CD4-positive, alpha-beta memory T cell (primary cell): ENCODE measurements around the gene UBN1. TPM values are rescaled to one million over a fixed set of nuclear protein-coding genes. Genes with fewer than 3 reads are reported as not detected.

Experiments used
- CTCF ChIA-PET: fragments of 350-600 bp; sonication (Branson Sonifier 250); formaldehyde crosslinking; loops from one replicate; lab custom pipeline; 2021; ENCODE audit warnings: inconsistent platforms; ENCODE audit not compliant: partially characterized antibody; lab: Charles Lee
- POLR2A ChIA-PET: fragments of 350-600 bp; sonication (Branson Sonifier 250); formaldehyde crosslinking; loops from one replicate; lab custom pipeline; 2021; ENCODE audit not compliant: partially characterized antibody; lab: Charles Lee
- DNase-seq, 5 donors: peaks; one replicate each; pipeline versions ENCODE4 v3.0.0 to v3.0.0-alpha.2; 2020 to 2022; ENCODE audit warnings: mixed read lengths in 1 of 5
- H3K27ac ChIP-seq: one replicate; pipeline ENCODE4 v1.7.0; 2013; ENCODE audit warnings: low read depth, low read length
- H3K27me3 ChIP-seq: 2 replicates; pipeline ENCODE4 v1.7.0; 2013; ENCODE audit warnings: mild to moderate bottlenecking, low read length, moderate library complexity; ENCODE audit not compliant: insufficient read depth
- H3K36me3 ChIP-seq: 2 replicates; pipeline ENCODE4 v1.7.0; 2013; ENCODE audit warnings: mild to moderate bottlenecking, low read length, moderate library complexity; ENCODE audit not compliant: insufficient read depth
- H3K4me1 ChIP-seq: 2 replicates; pipeline ENCODE4 v1.7.0; 2013; ENCODE audit warnings: mild to moderate bottlenecking, low read length, moderate library complexity; ENCODE audit not compliant: insufficient read depth
- H3K4me3 ChIP-seq, 2 donors: one replicate each; pipeline ENCODE4 v1.7.0; 2013; ENCODE audit warnings: low read length in 2 of 2, mild to moderate bottlenecking in 1 of 2
- H3K9me3 ChIP-seq, 2 donors: one replicate each; pipeline ENCODE4 v1.7.0; 2013; ENCODE audit warnings: low read length in 2 of 2, control low read depth in 1 of 2; ENCODE audit not compliant: control insufficient read depth in 1 of 2
- H3K27ac Mint-ChIP-seq, 7 donors: one replicate each; pipeline ENCODE4 v1.8.0; 2020 to 2021; ENCODE audit warnings: mixed read lengths in 7 of 7, mild to moderate bottlenecking in 6 of 7, inconsistent platforms in 3 of 7, moderate library complexity in 3 of 7
- H3K27me3 Mint-ChIP-seq, 2 donors: one replicate each; pipeline ENCODE4 v1.8.0; 2020 to 2021; ENCODE audit warnings: mixed read lengths in 2 of 2
- H3K36me3 Mint-ChIP-seq, 2 donors: one replicate each; pipeline ENCODE4 v1.8.0; 2020 to 2021; ENCODE audit warnings: mixed read lengths in 2 of 2, inconsistent platforms in 1 of 2, mild to moderate bottlenecking in 1 of 2
- H3K4me1 Mint-ChIP-seq, 4 donors: one replicate each; pipeline ENCODE4 v1.8.0; 2020 to 2021; ENCODE audit warnings: mixed read lengths in 4 of 4, mild to moderate bottlenecking in 1 of 4
- H3K4me3 Mint-ChIP-seq, 8 donors: one replicate each; pipeline ENCODE4 v1.8.0; 2020 to 2021; ENCODE audit warnings: mixed read lengths in 8 of 8, mild to moderate bottlenecking in 7 of 8, moderate library complexity in 6 of 8, inconsistent platforms in 3 of 8
- H3K9me3 Mint-ChIP-seq, 8 donors: one replicate each; pipeline ENCODE4 v1.8.0; 2020 to 2021; ENCODE audit warnings: mixed read lengths in 8 of 8, mild to moderate bottlenecking in 5 of 8, inconsistent platforms in 3 of 8, moderate library complexity in 1 of 8
- intact Hi-C: fragments of 100-400 bp; cut with micrococcal nuclease; formaldehyde crosslinking; loops from one replicate; pipeline ENCODE4 v1.15.1; 2023
- polyA plus RNA-seq, 2 donors: library from polyadenylated mRNA; unstranded; fragments of 300-500 nt; fragmentation: Illumina TruSeq; gene quantifications; one replicate each; pipeline ENCODE4 v1.2.3, GENCODE V29; 2021
- total RNA-seq, 2 experiments: library from RNA; stranded (reverse); gene quantifications; one replicate each; pipeline ENCODE4 v1.2.3, GENCODE V29; 2021

Gene UBN1
- total and polyA plus RNA-seq, 4 experiments from 2014 or later = 6.0 to 42.7 (median 29.0) TPM

DNA sequence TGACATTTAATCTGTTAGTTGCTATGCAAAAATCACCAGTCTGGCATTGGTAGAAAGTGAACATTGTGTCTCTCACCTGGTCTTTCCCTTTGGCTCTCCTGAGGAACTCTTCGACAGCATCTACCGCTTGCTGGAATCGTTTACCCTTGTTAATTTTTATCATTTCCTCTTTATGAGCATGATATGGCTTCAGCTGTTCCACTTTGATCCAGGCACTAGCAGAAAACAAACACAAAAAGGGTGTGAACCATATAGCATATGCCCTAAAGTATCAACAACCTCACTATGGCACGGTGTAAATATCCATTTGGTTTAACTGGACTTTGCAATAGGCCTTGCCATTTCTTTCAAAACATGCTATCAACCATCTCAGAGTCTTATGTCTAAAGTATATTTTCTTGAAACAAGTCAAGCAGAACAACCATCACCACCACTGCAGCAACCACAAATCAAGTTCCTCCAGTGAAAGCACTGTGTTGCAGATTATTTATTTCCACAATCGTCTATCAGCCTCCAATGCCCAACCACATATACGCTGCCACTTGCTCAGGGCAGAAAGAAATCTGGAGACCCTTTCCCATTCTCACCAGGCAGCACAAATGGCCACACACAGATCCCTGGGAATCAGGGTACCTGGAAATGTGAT is 14.5 kb upstream of the UBN1 start:
- H3K27ac ChIP-seq = no peak overlapping the region
- H3K27me3 ChIP-seq = no peaks in the 10 kb centered on the region
- Mint-ChIP-seq H3K4me1 (peaks cover 1 to 21% (median 9%) of the 10 kb centered on the region in 4 donors), H3K9me3 (no peaks in the 10 kb centered on the region), H3K27ac (peak overlapping the region in 3 of 7 donors; percentile 27 to 80 (median 43)), H3K36me3 (peaks cover 39 to 68% of the 10 kb centered on the region in 2 donors), H3K27me3 (no peaks in the 10 kb centered on the region), H3K4me3 (no peak overlapping the region)
- ChIA-PET CTCF (no interaction called here), POLR2A (no interaction called here)
- H3K4me1 ChIP-seq = peaks cover 11% of the 10 kb centered on the region
- intact Hi-C loops = no loop called here
- no peaks in the 10 kb centered on the region for H3K9me3 ChIP-seq
- H3K4me3 ChIP-seq = no peak overlapping the region
- no peak for DNase-seq
- H3K36me3 ChIP-seq = peaks cover 65% of the 10 kb centered on the region

DNA sequence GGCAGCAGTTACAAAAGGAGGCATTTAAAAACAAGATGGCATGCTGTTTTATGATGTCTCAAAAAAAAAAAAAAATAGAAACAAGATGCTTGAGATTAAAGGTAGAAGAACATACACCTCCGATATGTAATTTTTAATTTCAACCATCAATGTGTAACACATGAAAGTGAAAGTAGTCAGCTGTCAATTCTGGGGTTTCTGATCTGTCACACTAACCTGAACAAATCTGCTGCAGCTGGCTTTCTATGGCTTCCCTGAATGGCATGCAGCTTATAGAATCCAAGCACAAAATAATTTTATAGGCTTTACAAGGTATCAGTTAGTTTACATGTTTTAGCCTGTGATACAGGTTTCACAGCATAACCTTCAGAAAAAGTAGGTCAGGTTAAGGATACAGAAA is 13.7 kb upstream of the UBN1 start:
- intact Hi-C loops = no loop called here
- Histone ChIP-seq H3K9me3 (no peaks in the 10 kb centered on the region), H3K4me1 (peaks cover 11% of the 10 kb centered on the region), H3K27me3 (no peaks in the 10 kb centered on the region), H3K27ac (no peak overlapping the region), H3K36me3 (peaks cover 65% of the 10 kb centered on the region), H3K4me3 (no peak overlapping the region)
- no peaks in the 10 kb centered on the region for H3K27me3 Mint-ChIP-seq
- DNase-seq = no peak
- H3K9me3 Mint-ChIP-seq = no peaks in the 10 kb centered on the region
- CTCF ChIA-PET = no interaction called here
- POLR2A ChIA-PET = no interaction called here
- H3K4me1 Mint-ChIP-seq = peaks cover 1 to 21% (median 9%) of the 10 kb centered on the region in 4 donors
- peak overlapping the region in 3 of 7 donors; percentile 23 to 43 (median 27) for H3K27ac Mint-ChIP-seq
- H3K36me3 Mint-ChIP-seq = peaks cover 39 to 70% of the 10 kb centered on the region in 2 donors
- no peak overlapping the region for H3K4me3 Mint-ChIP-seq

DNA sequence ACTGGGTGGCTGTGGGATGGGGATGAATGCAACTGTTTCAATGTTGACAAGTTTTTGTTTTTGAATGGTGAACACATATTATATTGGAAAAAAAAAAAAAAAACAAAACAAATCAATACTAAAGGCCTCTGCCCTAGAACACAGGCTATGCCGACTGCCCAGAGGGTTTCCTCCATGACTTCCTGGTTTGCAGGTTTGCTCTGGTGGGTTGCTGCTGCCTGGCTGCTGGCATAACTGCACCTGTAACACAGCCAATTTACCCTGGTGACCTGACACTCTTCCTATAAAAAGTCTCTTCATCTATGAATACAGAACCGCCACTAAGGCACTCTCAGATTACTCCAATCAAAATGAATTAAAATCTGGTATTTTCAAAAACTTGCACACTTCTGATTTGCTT is 10.6 kb upstream of the UBN1 start:
- Histone ChIP-seq H3K27me3 (no peaks in the 10 kb centered on the region), H3K4me3 (no peak overlapping the region), H3K36me3 (peaks cover 67% of the 10 kb centered on the region), H3K4me1 (peaks cover 11% of the 10 kb centered on the region), H3K27ac (no peak overlapping the region), H3K9me3 (no peaks in the 10 kb centered on the region)
- CTCF ChIA-PET = interaction anchor here (0.7 kb wide), 1 partner anchor 158 kb away, joined by 3 read pairs; no protein-coding TSS in a partner anchor
- peaks cover 46 to 75% of the 10 kb centered on the region in 2 donors for H3K36me3 Mint-ChIP-seq
- no peak overlapping the region for H3K4me3 Mint-ChIP-seq
- peaks cover 5 to 21% (median 13%) of the 10 kb centered on the region in 4 donors for H3K4me1 Mint-ChIP-seq
- POLR2A ChIA-PET = no interaction called here
- no peaks in the 10 kb centered on the region for H3K9me3 Mint-ChIP-seq
- intact Hi-C loops = no loop called here
- DNase-seq = no peak
- H3K27ac Mint-ChIP-seq = no peak overlapping the region
- no peaks in the 10 kb centered on the region for H3K27me3 Mint-ChIP-seq

DNA sequence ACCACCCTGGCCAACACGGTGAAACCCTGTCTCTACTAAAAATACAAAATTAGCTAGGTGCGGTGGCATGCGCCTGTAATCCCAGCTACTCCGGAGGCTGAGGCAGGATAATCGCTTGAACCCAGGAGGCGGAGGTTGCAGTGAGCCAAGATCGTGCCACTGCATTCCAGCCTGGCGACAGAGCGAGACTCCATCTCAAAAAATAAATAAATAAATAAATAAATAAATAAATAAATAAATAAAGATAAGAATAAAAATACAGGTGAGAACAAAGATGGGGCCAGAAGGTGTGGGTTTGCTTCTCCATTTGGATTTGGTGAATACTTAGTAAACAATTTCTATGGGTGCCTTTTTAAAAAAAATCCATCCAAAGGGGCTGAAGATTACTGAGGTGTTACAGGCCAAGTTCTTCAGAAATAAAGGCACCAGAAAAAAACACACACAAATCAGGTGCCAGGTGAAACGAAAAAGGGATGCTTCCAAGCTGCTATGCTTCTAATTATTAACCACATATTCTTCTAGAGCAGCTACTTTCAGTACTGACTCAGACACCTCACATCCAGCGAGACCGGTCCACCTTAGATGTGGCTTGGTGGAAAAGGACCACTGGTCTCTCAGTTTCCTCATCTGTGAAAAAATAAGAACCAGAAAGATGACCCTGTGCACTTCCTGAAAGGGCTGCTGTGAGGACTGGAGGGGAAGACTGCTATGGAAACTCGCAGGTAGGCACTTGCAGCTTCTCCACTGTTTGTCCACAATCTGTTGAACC is 9.4 kb upstream of the UBN1 start:
- H3K9me3 Mint-ChIP-seq = no peaks in the 10 kb centered on the region
- H3K4me3 ChIP-seq = no peak overlapping the region
- no peak overlapping the region for H3K27ac ChIP-seq
- H3K27ac Mint-ChIP-seq = peak overlapping the region in 1 of 7 donors; percentile 56
- intact Hi-C loops = no loop called here
- H3K27me3 ChIP-seq = no peaks in the 10 kb centered on the region
- H3K27me3 Mint-ChIP-seq = no peaks in the 10 kb centered on the region
- H3K36me3 ChIP-seq = peaks cover 59% of the 10 kb centered on the region
- H3K4me3 Mint-ChIP-seq = no peak overlapping the region
- CTCF ChIA-PET = no interaction called here
- H3K9me3 ChIP-seq = no peaks in the 10 kb centered on the region
- H3K4me1 ChIP-seq = peaks cover 11% of the 10 kb centered on the region
- POLR2A ChIA-PET = interaction anchor here (1.0 kb wide), 1 partner anchor 9 kb away, joined by 3 read pairs; no protein-coding TSS in a partner anchor
- peaks cover 35 to 74% of the 10 kb centered on the region in 2 donors for H3K36me3 Mint-ChIP-seq
- no peak for DNase-seq
- peaks cover 5 to 17% (median 12%) of the 10 kb centered on the region in 4 donors for H3K4me1 Mint-ChIP-seq

DNA sequence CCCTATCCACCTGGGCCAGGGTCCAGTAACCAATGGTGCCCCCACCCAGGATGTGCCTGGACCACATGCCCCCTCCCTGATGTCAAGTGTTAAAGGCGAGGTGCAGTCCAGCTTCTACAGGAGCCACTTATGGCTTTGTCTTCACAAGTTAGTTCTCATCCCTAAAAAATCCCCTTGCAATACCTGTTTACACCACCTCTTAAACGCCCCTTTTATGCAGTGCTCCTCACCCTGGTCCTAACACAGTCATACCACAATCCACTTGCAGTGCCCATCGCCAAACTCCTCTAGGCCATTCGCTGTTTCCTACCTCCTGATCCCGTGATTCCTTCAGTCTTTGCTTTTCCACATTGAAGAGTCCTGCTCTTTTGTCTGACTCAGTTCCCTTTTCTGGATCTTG is 7.3 kb upstream of the UBN1 start:
- H3K27ac Mint-ChIP-seq = peak overlapping the region in 2 of 7 donors; percentile 37 to 43

DNA sequence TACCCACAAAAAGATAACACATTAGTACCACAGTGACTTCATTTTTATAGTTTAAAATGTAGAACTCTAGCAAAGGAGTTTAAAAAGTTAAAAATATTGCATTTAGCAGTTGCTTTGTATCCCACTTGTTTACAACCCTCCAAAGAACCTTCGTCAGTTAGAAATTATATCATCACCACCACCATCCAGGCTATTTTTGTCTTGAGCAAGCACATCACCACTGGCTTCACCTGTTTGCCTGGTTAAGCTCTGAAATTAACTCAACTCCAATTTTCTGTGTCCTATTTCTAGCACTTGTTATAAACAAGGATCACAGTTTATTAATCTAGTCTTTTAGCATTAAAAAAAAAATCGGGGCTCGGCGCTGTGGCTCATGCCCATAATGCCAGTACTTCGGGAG is 6.3 kb upstream of the UBN1 start:
- H3K27ac Mint-ChIP-seq = peak overlapping the region in 1 of 7 donors; percentile 37
- peaks cover 67% of the 10 kb centered on the region for H3K36me3 ChIP-seq
- no peak for DNase-seq
- peaks cover 47 to 87% of the 10 kb centered on the region in 2 donors for H3K36me3 Mint-ChIP-seq
- CTCF ChIA-PET = interaction anchor here (1.0 kb wide), 1 partner anchor 217 kb away, joined by 3 read pairs; the partner anchor contains the start of gene MGRN1
- H3K27me3 Mint-ChIP-seq = no peaks in the 10 kb centered on the region
- H3K27me3 ChIP-seq = no peaks in the 10 kb centered on the region
- no peak overlapping the region for H3K4me3 Mint-ChIP-seq
- no peak overlapping the region for H3K4me3 ChIP-seq
- peaks cover 13% of the 10 kb centered on the region for H3K4me1 ChIP-seq
- no peaks in the 10 kb centered on the region for H3K9me3 ChIP-seq
- no peak overlapping the region for H3K27ac ChIP-seq
- peaks cover 15 to 32% (median 20%) of the 10 kb centered on the region in 4 donors for H3K4me1 Mint-ChIP-seq
- no peaks in the 10 kb centered on the region for H3K9me3 Mint-ChIP-seq
- intact Hi-C loops = no loop called here
- POLR2A ChIA-PET = no interaction called here

More for the DNA sequence above, 7.3 kb upstream of the UBN1 start:
- no peaks in the 10 kb centered on the region for H3K27me3 Mint-ChIP-seq
- POLR2A ChIA-PET = no interaction called here
- H3K4me1 Mint-ChIP-seq = peaks cover 8 to 22% (median 13%) of the 10 kb centered on the region in 4 donors
- DNase-seq = no peak
- H3K9me3 Mint-ChIP-seq = no peaks in the 10 kb centered on the region
- intact Hi-C loops = no loop called here
- no peak overlapping the region for H3K4me3 Mint-ChIP-seq
- peaks cover 66% of the 10 kb centered on the region for H3K36me3 ChIP-seq
- H3K27ac ChIP-seq = no peak overlapping the region
- no peaks in the 10 kb centered on the region for H3K9me3 ChIP-seq
- CTCF ChIA-PET = no interaction called here
- H3K36me3 Mint-ChIP-seq = peaks cover 46 to 86% of the 10 kb centered on the region in 2 donors
- H3K4me1 ChIP-seq = peaks cover 3% of the 10 kb centered on the region
- no peaks in the 10 kb centered on the region for H3K27me3 ChIP-seq
- no peak overlapping the region for H3K4me3 ChIP-seq

DNA sequence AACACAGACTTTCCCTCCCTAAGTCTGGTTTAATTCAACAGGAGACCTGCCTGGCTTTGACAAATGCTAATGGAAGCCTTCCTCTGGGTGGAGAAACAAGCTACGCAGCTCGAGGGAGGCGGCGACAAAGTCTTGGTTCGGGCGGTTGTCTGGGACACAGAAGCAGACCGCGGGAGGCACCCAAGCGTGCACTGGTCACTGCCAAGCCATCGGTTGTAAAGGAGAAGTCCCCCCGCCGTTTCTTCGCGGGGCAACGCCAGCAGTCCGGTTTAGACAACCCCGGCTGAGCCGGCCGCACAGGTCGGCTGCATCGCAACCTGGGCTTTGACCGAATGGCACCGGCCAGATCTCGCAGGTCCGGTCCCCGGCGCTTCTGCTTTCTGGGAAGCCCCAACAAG is 779 bp upstream of the UBN1 start:
- ChIA-PET CTCF (no interaction called here), POLR2A (interaction anchor here (1.4 to 2.5 kb wide), 3 partner anchors 80 to 152 kb away, joined by 3 to 21 read pairs (median 8); partner anchors contain the start of genes ANKS3, DNAAF8 and ZNF500)
- H3K27ac ChIP-seq = peak overlapping the region; percentile 95
- H3K9me3 ChIP-seq = no peaks in the 10 kb centered on the region
- H3K4me1 ChIP-seq = peaks cover 52% of the 10 kb centered on the region
- peaks cover 40 to 60% (median 49%) of the 10 kb centered on the region in 4 donors for H3K4me1 Mint-ChIP-seq
- H3K36me3 ChIP-seq = peaks cover 23% of the 10 kb centered on the region
- H3K4me3 Mint-ChIP-seq = peak overlapping the region; percentile 85 to 92 (median 88)
- H3K4me3 ChIP-seq = peak overlapping the region; percentile 53 to 74
- H3K9me3 Mint-ChIP-seq = no peaks in the 10 kb centered on the region
- H3K36me3 Mint-ChIP-seq = peaks cover 12 to 53% of the 10 kb centered on the region in 2 donors
- peak overlapping the region; percentile 90 to 96 (median 93) for H3K27ac Mint-ChIP-seq
- no peaks in the 10 kb centered on the region for H3K27me3 Mint-ChIP-seq
- peak in 4 of 5 donors; percentile 10 to 44 (median 20) for DNase-seq
- intact Hi-C loops = loop anchor here (2.0 to 5.0 kb wide), 4 partner anchors 44 to 246 kb away; partner anchors contain the start of genes MGRN1 and ROGDI
- H3K27me3 ChIP-seq = no peaks in the 10 kb centered on the region
